ENCODE results near the gene ACER2. TPM values are rescaled to one million over a fixed set of nuclear protein-coding genes. Genes with fewer than 3 reads are reported as not detected.

The ACER2 gene
- polyA plus RNA-seq, 1 donor (not counting 4 experiments of a cell fraction or from before 2014, with no cell fraction given): 4.2 TPM

DNA sequence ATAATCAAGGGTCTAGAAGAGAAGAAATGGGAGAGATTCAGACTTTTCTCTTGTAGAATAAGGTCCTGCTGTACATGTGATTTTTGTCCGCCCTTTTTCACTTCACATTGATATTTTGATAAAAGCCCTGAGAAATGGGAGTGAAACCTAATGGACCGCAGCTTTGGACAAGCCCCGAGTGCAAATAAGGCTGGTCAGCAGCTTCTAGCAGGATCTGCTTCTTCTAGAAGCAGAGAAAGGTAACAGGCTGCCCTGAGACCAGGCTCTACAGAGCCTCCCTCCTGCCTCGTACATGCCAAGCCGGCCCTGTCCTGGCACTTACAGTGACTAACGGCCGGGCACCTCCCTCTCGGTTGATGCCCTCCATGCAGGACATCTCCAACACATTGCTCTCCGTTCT is 33.4 kb downstream of the ACER2 start:
- dilution Hi-C loops (cut with MboI; ENCODE audit: extremely low pct_ligation_motif_present, low sequenced_read_pairs): no loop called here
- Histone ChIP-seq H2AFZ (ENCODE audit: control insufficient read depth, low read length) (no peak overlapping the region), H3K9ac (ENCODE audit: control insufficient read depth, extremely low read depth, insufficient read depth, low read length) (no peak overlapping the region), H4K20me1 (ENCODE audit: control insufficient read depth, extremely low read depth, insufficient read depth, low read length) (no peaks in the 10 kb centered on the region), H3K4me2 (ENCODE audit: control insufficient read depth, extremely low read depth, insufficient read depth, low read depth, low read length) (no peak overlapping the region), H3K36me3 (ENCODE audit: control insufficient read depth in 2 of 2, extremely low read depth in 1 of 2, insufficient read depth in 2 of 2, low read length in 2 of 2) (no peaks in the 10 kb centered on the region), H3K4me3 (ENCODE audit: control insufficient read depth in 2 of 3, extremely low read depth in 1 of 3, insufficient read depth in 2 of 3, low read depth in 1 of 3, low read length in 3 of 3) (no peak overlapping the region), H3K4me1 (ENCODE audit: control insufficient read depth, extremely low read depth, insufficient read depth, low read length) (no peaks in the 10 kb centered on the region), H3K79me2 (ENCODE audit: control insufficient read depth, insufficient read depth, low read length) (no peaks in the 10 kb centered on the region), H3K27ac (ENCODE audit: control insufficient read depth, insufficient read depth, low read length) (no peak overlapping the region), H3K9me3 (ENCODE audit: control insufficient read depth, low read depth, low read length) (no peaks in the 10 kb centered on the region), H3K9me1 (ENCODE audit: control insufficient read depth, extremely low read depth, insufficient read depth, low read length) (no peaks in the 10 kb centered on the region), H3K27me3 (ENCODE audit: control insufficient read depth, extremely low read depth, insufficient read depth, low read length) (no peaks in the 10 kb centered on the region)
- DNase-seq (ENCODE audit: low read depth, low spot score): no peak
- no peak for TF ChIP-seq EZH2 (IDR thresholded peaks at IDR 0.05; ENCODE audit: low read length)
- no peak for TF ChIP-seq CTCF (optimal IDR thresholded peaks at IDR 0.05 in 1 of 3, IDR thresholded peaks at IDR 0.05 in 1 of 3, conservative IDR thresholded peaks at IDR 0.05 in 1 of 3; ENCODE audit: extremely low read depth in 1 of 3, insufficient read depth in 2 of 3, low read length in 3 of 3)
- FAIRE-seq: no peak

GRCh38 chr9:19445452-19445851 is 36.6 kb downstream of the ACER2 start:
- H3K36me3 ChIP-seq (ENCODE audit: control insufficient read depth in 2 of 2, extremely low read depth in 1 of 2, insufficient read depth in 2 of 2, low read length in 2 of 2): no peaks in the 10 kb centered on the region
- H2AFZ ChIP-seq (ENCODE audit: control insufficient read depth, low read length): no peak overlapping the region
- no peaks in the 10 kb centered on the region for H3K79me2 ChIP-seq (ENCODE audit: control insufficient read depth, insufficient read depth, low read length)
- H3K9me1 ChIP-seq (ENCODE audit: control insufficient read depth, extremely low read depth, insufficient read depth, low read length): no peaks in the 10 kb centered on the region
- H3K27ac ChIP-seq (ENCODE audit: control insufficient read depth, insufficient read depth, low read length): no peak overlapping the region
- no peaks in the 10 kb centered on the region for H3K27me3 ChIP-seq (ENCODE audit: control insufficient read depth, extremely low read depth, insufficient read depth, low read length)
- dilution Hi-C loops (cut with MboI; ENCODE audit: extremely low pct_ligation_motif_present, low sequenced_read_pairs): no loop called here
- H3K9me3 ChIP-seq (ENCODE audit: control insufficient read depth, low read depth, low read length): no peaks in the 10 kb centered on the region
- H3K4me3 ChIP-seq (ENCODE audit: control insufficient read depth in 2 of 3, extremely low read depth in 1 of 3, insufficient read depth in 2 of 3, low read depth in 1 of 3, low read length in 3 of 3): no peak overlapping the region
- no peak overlapping the region for H3K9ac ChIP-seq (ENCODE audit: control insufficient read depth, extremely low read depth, insufficient read depth, low read length)
- TF ChIP-seq CTCF (optimal IDR thresholded peaks at IDR 0.05 in 1 of 3, IDR thresholded peaks at IDR 0.05 in 1 of 3, conservative IDR thresholded peaks at IDR 0.05 in 1 of 3; ENCODE audit: extremely low read depth in 1 of 3, insufficient read depth in 2 of 3, low read length in 3 of 3) (no peak), EZH2 (IDR thresholded peaks at IDR 0.05; ENCODE audit: low read length) (no peak)
- H3K4me2 ChIP-seq (ENCODE audit: control insufficient read depth, extremely low read depth, insufficient read depth, low read depth, low read length): no peak overlapping the region
- H3K4me1 ChIP-seq (ENCODE audit: control insufficient read depth, extremely low read depth, insufficient read depth, low read length): no peaks in the 10 kb centered on the region
- no peaks in the 10 kb centered on the region for H4K20me1 ChIP-seq (ENCODE audit: control insufficient read depth, extremely low read depth, insufficient read depth, low read length)
- DNase-seq (ENCODE audit: low read depth, low spot score) (no peak), FAIRE-seq (no peak)

Measured in keratinocyte (primary cell).